Measurements from ENCODE around the gene TRAF6.

DNA sequence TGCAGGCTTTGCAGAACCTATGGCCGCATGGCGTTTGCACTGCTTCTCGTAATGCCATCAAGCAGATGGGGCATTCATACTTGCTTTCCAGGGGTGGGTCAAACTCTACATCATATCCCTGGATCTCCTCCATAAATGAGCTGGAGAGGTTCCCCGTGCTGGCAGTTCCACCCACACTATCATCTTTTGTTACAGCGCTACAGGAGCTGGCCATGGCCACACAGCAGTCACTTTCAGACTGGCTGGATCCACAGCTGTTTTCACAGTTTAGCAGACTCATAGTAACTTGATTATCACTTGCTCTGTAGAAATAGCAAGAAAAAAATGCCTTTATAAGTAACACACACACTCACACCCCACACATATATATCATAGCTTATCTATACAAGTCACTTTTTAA lies 8.8 kb downstream of the TRAF6 start:
- TF ChIP-seq POLR2A (IDR thresholded peaks at IDR 0.05): no peak
- TF ChIP-seq, protein P1, sequence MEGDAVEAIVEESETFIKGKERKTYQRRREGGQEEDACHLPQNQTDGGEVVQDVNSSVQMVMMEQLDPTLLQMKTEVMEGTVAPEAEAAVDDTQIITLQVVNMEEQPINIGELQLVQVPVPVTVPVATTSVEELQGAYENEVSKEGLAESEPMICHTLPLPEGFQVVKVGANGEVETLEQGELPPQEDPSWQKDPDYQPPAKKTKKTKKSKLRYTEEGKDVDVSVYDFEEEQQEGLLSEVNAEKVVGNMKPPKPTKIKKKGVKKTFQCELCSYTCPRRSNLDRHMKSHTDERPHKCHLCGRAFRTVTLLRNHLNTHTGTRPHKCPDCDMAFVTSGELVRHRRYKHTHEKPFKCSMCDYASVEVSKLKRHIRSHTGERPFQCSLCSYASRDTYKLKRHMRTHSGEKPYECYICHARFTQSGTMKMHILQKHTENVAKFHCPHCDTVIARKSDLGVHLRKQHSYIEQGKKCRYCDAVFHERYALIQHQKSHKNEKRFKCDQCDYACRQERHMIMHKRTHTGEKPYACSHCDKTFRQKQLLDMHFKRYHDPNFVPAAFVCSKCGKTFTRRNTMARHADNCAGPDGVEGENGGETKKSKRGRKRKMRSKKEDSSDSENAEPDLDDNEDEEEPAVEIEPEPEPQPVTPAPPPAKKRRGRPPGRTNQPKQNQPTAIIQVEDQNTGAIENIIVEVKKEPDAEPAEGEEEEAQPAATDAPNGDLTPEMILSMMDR (IDR thresholded peaks at IDR 0.05): no peak

Measured in breast epithelium (tissue), 3 donors.